GM21529 (cell line): ENCODE measurements around the gene TFB1M.

Experiments
- ATAC-seq: cut with Tn5 transposase; IDR thresholded peaks from one replicate; pipeline ENCODE4 v1.9.1; 2021; ENCODE audit not compliant: unreplicated experiment

The TFB1M gene

GRCh38 chr6:155212616-155213380 lies 101.5 kb downstream of the TFB1M start:
- no peak for ATAC-seq

DNA sequence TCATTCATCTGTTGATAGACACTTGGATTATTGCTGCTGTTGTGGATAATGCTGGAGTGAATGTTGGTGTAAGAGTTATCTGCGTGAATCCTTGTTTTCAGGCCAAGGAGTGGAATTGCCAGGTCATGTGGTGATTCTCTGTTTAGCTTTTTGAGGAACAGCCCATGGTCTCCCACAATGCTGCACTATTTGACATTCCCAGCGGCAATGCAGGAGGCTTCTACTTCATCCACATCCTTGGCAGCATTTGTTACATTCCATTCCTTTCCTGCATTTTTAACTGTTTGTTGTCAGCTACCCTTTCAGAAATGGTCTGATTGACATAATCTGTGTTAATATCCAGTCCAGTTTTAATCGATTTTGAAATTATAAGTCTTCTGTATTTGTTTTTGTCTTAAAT lies 102.2 kb downstream of the TFB1M start:
- ATAC-seq, result no peak

DNA sequence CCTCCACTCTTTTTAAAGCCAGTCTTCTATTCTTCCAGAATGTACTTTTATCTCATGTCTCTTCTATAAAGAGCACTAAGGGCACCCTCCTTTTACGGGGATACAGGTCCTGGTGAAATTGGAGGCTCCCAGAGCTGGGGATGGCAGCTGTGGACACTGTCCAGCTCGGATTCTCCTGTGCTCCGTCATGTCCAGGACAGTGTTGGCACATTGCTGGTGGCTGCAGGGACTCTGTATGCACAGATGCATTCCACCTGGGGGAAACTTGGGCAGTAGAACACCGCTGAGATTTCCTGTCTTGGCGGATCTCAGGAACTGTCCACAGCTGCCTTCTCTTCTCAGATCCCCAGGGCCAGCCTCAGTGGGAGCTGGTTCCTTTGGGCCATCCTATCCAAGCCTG lies 107.1 kb downstream of the TFB1M start:
- ATAC-seq, result no peak
